B cell (primary cell): ENCODE data around the gene CLIP1. TPM values are rescaled to one million over a fixed set of nuclear protein-coding genes. Genes with fewer than 3 reads are reported as not detected.

Experiments used
- ATAC-seq: fragments of 200-7000 bp; cut with Tn5 transposase; one replicate; pipeline ENCODE4 v1.10.0; 2021; ENCODE audit warnings: low read depth, mild to moderate bottlenecking, moderate number of reproducible peaks, moderate library complexity
- CTCF ChIA-PET: fragments of 350-600 bp; sonication (Branson Sonifier 250); formaldehyde crosslinking; loops from one replicate; lab custom pipeline; 2021; ENCODE audit warnings: antibody characterized with exemption, inconsistent platforms; lab: Charles Lee
- POLR2A ChIA-PET: fragments of 350-600 bp; sonication (Branson Sonifier 250); formaldehyde crosslinking; loops from one replicate; lab custom pipeline; 2021; ENCODE audit warnings: antibody characterized with exemption; lab: Charles Lee
- DNase-seq: peaks from one replicate; pipeline ENCODE4 v3.0.0; 2013
- H2AFZ ChIP-seq: 2 replicates; pipeline ENCODE4 v1.6.1; 2012; ENCODE audit warnings: mild to moderate bottlenecking, low read depth, low read length; ENCODE audit not compliant: insufficient read depth, poor library complexity, severe bottlenecking
- H3K27ac ChIP-seq, 2 donors: 1 replicate in 1 of 2; 2 replicates in 1 of 2; pipeline ENCODE4 v1.5.1; 2012 to 2013; ENCODE audit warnings: low read length in 2 of 2, mild to moderate bottlenecking in 2 of 2, moderate library complexity in 1 of 2
- H3K27me3 ChIP-seq, 4 experiments: fragments of 200-600 bp in 1 of 4; sonication (generic) in 1 of 4; replicated peaks in 1 of 4; 1 replicate in 2 of 4; 2 replicates in 2 of 4; pipeline versions ENCODE4 v1.6.1 to v1.7.0; 2013 to 2016; ENCODE audit warnings: low read length in 3 of 4, mild to moderate bottlenecking in 2 of 4, mixed read lengths in 1 of 4, moderate library complexity in 1 of 4; ENCODE audit not compliant: insufficient read depth in 4 of 4, control insufficient read depth in 3 of 4; ENCODE audit errors: control extremely low read depth in 1 of 4
- H3K36me3 ChIP-seq, 2 experiments: replicated peaks in 1 of 2; 1 replicate in 1 of 2; 2 replicates in 1 of 2; pipeline versions ENCODE4 v1.6.1 to v1.7.1; 2013; ENCODE audit warnings: low read length in 1 of 2; ENCODE audit not compliant: insufficient read depth in 2 of 2, control insufficient read depth in 1 of 2; ENCODE audit errors: control extremely low read depth in 1 of 2, extremely low read depth in 1 of 2
- H3K4me1 ChIP-seq, 2 donors: fragments of 200-600 bp in 1 of 2; sonication (generic) in 1 of 2; 1 replicate in 1 of 2; 2 replicates in 1 of 2; pipeline versions ENCODE4 v1.5.1 to v1.6.1; 2013 to 2017; ENCODE audit warnings: low read length in 2 of 2; ENCODE audit not compliant: control insufficient read depth in 2 of 2, insufficient read depth in 2 of 2
- H3K4me2 ChIP-seq: replicated peaks from 2 replicates; pipeline ENCODE3; 2012; ENCODE audit warnings: mild to moderate bottlenecking, low read depth, low read length; ENCODE audit not compliant: poor library complexity, severe bottlenecking
- H3K4me3 ChIP-seq, 5 experiments: fragments of 200-600 bp in 1 of 5; sonication (generic) in 1 of 5; 1 replicate in 3 of 5; 2 replicates in 2 of 5; pipeline versions ENCODE4 v1.5.1 to v1.7.0; 2011 to 2016; ENCODE audit warnings: low read length in 4 of 5, mild to moderate bottlenecking in 4 of 5, low read depth in 2 of 5, control low read depth in 1 of 5, moderate library complexity in 1 of 5; ENCODE audit not compliant: insufficient read depth in 1 of 5; ENCODE audit errors: control extremely low read depth in 1 of 5, extremely low read depth in 1 of 5
- H3K79me2 ChIP-seq: fragments of 200-600 bp; sonication (generic); one replicate; pipeline ENCODE4 v1.6.0; 2016; ENCODE audit warnings: low read length; ENCODE audit not compliant: control insufficient read depth, insufficient read depth
- H3K9ac ChIP-seq: fragments of 200-600 bp; sonication (generic); 2 replicates; pipeline ENCODE4 v1.6.1; 2017; ENCODE audit warnings: mild to moderate bottlenecking, low read length, moderate library complexity
- H3K9me3 ChIP-seq, 3 donors: one replicate each; pipeline versions ENCODE4 v1.6.1 to v1.7.1; 2013; ENCODE audit warnings: low read length in 2 of 3; ENCODE audit not compliant: control insufficient read depth in 2 of 3, insufficient read depth in 1 of 3; ENCODE audit errors: control extremely low read depth in 1 of 3
- H4K20me1 ChIP-seq: 2 replicates; pipeline ENCODE4 v1.6.0; 2012; ENCODE audit warnings: mild to moderate bottlenecking, low read length; ENCODE audit not compliant: insufficient read depth, control insufficient read depth, poor library complexity, severe bottlenecking
- H3K27ac Mint-ChIP-seq: one replicate; pipeline ENCODE4 v1.8.0; 2021; ENCODE audit warnings: mixed read lengths
- H3K27me3 Mint-ChIP-seq: one replicate; pipeline ENCODE4 v1.8.0; 2021; ENCODE audit warnings: mixed read lengths
- H3K4me1 Mint-ChIP-seq: one replicate; pipeline ENCODE4 v1.8.0; 2021; ENCODE audit warnings: mixed read lengths
- H3K4me3 Mint-ChIP-seq: one replicate; pipeline ENCODE4 v1.8.0; 2021; ENCODE audit warnings: mixed read lengths
- H3K9me3 Mint-ChIP-seq: one replicate; pipeline ENCODE4 v1.8.0; 2022; ENCODE audit warnings: mixed read lengths; ENCODE audit not compliant: insufficient read depth
- CTCF ChIP-seq: fragments of 200-600 bp; IDR thresholded peaks from one replicate; pipeline ENCODE4 v1.8.0; 2022; ENCODE audit warnings: antibody characterized with exemption, mild to moderate bottlenecking
- EZH2 ChIP-seq: IDR thresholded peaks from 2 replicates; pipeline ENCODE4 v1.6.1; 2012; ENCODE audit warnings: borderline replicate concordance, low read depth, mild to moderate bottlenecking, moderate library complexity, low read length; ENCODE audit not compliant: insufficient read depth, poor library complexity, severe bottlenecking
- WGBS: methylation state at CpG from one replicate; pipeline ENCODE4 v1.1.5; 2013; ENCODE audit warnings: missing lambda C conversion rate; ENCODE audit not compliant: insufficient coverage; 5-methylcytosine and 5-hydroxymethylcytosine counted together
- intact Hi-C: fragments of 100-400 bp; cut with micrococcal nuclease; formaldehyde crosslinking; loops from one replicate; pipeline ENCODE4 v1.10.0; 2022
- polyA plus RNA-seq: library from polyadenylated mRNA; depleted of rRNA; stranded (reverse); fragments of >200 nt; gene quantifications from 2 replicates; pipeline ENCODE4 v1.2.3, GENCODE V29; 2012
- total RNA-seq, 2 donors: library from RNA; stranded (reverse); fragments of 120-200 nt in 1 of 2; gene quantifications; 1 replicate in 1 of 2; 2 replicates in 1 of 2; pipeline versions ENCODE4 v1.2.3 to v1.2.4, GENCODE V29; 2013 to 2022

Gene CLIP1
- total and polyA plus RNA-seq, 2 donors (not counting 1 experiment from before 2014, with no cell fraction given), result 17.0 to 64.9 TPM

DNA sequence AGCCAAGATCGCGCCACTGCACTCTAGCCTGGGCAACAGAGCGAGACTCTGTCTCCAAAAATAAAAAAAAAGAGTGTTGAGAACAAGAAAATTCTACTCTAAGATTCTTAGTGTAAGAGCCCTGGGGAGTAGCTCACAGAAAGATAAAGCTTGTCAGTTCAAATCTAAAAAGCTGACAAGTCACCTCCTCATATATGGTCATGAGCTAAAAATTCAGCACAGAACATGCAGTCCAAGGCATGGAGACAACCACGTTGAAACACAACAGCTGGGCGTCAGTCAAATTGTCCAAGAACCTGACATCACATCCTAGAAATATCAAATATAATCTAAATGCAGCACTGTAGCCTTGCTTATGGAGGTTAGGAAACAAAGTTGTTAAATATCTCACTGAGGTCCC, 47.8 kb downstream of the CLIP1 start:
- Histone ChIP-seq H2AFZ (no peak overlapping the region), H3K9ac (no peak overlapping the region), H4K20me1 (no peaks in the 10 kb centered on the region), H3K27ac (no peak overlapping the region), H3K4me1 (no peaks in the 10 kb centered on the region), H3K79me2 (peaks cover 16% of the 10 kb centered on the region), H3K4me3 (no peak overlapping the region), H3K9me3 (no peaks in the 10 kb centered on the region), H3K36me3 (peaks cover 1 to 24% of the 10 kb centered on the region in 2 experiments), H3K4me2 (no peak overlapping the region), H3K27me3 (no peaks in the 10 kb centered on the region)
- TF ChIP-seq EZH2, result no peak
- no peak for TF ChIP-seq CTCF
- no peak for DNase-seq
- WGBS, result 80% methylated on average over 3 of the region's 5 CpGs
- Mint-ChIP-seq H3K27me3 (no peaks in the 10 kb centered on the region), H3K27ac (no peak overlapping the region), H3K9me3 (no peaks in the 10 kb centered on the region), H3K4me3 (no peak overlapping the region), H3K4me1 (peaks cover 9% of the 10 kb centered on the region)
- ChIA-PET POLR2A (no interaction called here), CTCF (interaction anchor here (0.6 to 0.7 kb wide), 3 partner anchors 39 to 864 kb away, joined by 3 to 4 read pairs (median 3); no protein-coding TSS in a partner anchor)
- no peak for ATAC-seq
- intact Hi-C loops, result no loop called here

DNA sequence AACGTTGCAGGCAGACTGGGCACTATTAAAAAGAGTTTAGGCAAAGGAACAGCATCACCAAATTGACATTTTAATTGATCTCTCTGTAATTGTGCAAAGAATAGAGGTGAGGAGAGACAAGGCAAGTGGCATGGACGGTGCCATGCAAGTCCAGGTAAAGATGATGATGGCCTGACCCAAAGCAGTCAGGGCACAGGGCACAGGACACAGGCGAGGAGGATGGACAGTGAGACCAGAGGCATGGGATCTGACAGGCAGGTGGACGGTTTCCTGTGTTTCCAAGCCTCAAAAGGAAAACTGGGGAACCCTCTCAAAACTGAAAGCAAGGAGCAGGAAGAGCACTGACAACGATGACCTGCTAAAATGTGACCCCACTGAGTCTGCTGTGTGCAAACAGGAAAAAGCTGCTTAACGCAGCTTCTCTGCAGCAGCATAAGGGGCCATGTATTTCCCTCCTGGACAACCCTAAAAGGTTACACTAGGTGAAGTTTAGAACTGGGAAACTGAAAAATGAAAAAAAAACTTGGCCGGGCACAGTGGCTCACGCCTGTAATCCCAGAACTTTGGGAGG, 50.9 kb downstream of the CLIP1 start:
- DNase-seq, result no peak
- Histone ChIP-seq H3K4me1 (no peaks in the 10 kb centered on the region), H3K4me3 (no peak overlapping the region), H2AFZ (no peak overlapping the region), H3K9me3 (no peaks in the 10 kb centered on the region), H3K36me3 (peaks cover 0 to 8% of the 10 kb centered on the region in 2 experiments), H4K20me1 (no peaks in the 10 kb centered on the region), H3K9ac (no peak overlapping the region), H3K27ac (no peak overlapping the region), H3K79me2 (peaks cover 24% of the 10 kb centered on the region), H3K4me2 (no peak overlapping the region), H3K27me3 (no peaks in the 10 kb centered on the region)
- Mint-ChIP-seq H3K4me1 (peaks cover 9% of the 10 kb centered on the region), H3K27me3 (no peaks in the 10 kb centered on the region), H3K9me3 (no peaks in the 10 kb centered on the region), H3K27ac (no peak overlapping the region), H3K4me3 (no peak overlapping the region)
- TF ChIP-seq CTCF (no peak), EZH2 (no peak)
- POLR2A ChIA-PET, result interaction anchor here (0.7 kb wide), 1 partner anchor 83 kb away, joined by 6 read pairs; no protein-coding TSS in a partner anchor
- 52% methylated on average over 6 of the region's 8 CpGs for WGBS
- CTCF ChIA-PET, result interaction anchor here (1.0 kb wide), 2 partner anchors 16 to 28 kb away, joined by 3 to 4 read pairs; no protein-coding TSS in a partner anchor
- no peak for ATAC-seq
- intact Hi-C loops, result no loop called here
